ENCODE results near the gene TET3.

Gene TET3

GRCh38 chr2:74005786-74006185 is 21.1 kb downstream of the TET3 start:
- DNase-seq (ENCODE audit: low read depth) = no peak

- DNase-seq (ENCODE audit: low read depth) = no peak
Measured at GRCh38 chr2:74006459-74006858, 21.7 kb downstream of the TET3 start.

- no peak for DNase-seq (ENCODE audit: low read depth)
Measured at GRCh38 chr2:74007121-74007520, 22.4 kb downstream of the TET3 start.

GRCh38 chr2:74007711-74008110 is 23.0 kb downstream of the TET3 start:
- no peak for DNase-seq (ENCODE audit: low read depth)

- DNase-seq (ENCODE audit: low read depth) = no peak
Measured at GRCh38 chr2:74008761-74009395, 24.2 kb downstream of the TET3 start.

GRCh38 chr2:74009577-74009976 is 24.9 kb downstream of the TET3 start:
- DNase-seq (ENCODE audit: low read depth) = no peak

GRCh38 chr2:74010087-74010541 is 25.4 kb downstream of the TET3 start:
- DNase-seq (ENCODE audit: low read depth) = no peak

- DNase-seq (ENCODE audit: low read depth) = no peak
Measured at GRCh38 chr2:74011246-74011645, 26.5 kb downstream of the TET3 start.

GRCh38 chr2:74014813-74015212 is 30.1 kb downstream of the TET3 start:
- no peak for DNase-seq (ENCODE audit: low read depth)

GRCh38 chr2:74017223-74017622 is 32.5 kb downstream of the TET3 start:
- no peak for DNase-seq (ENCODE audit: low read depth)

- DNase-seq (ENCODE audit: low read depth) = no peak
Measured at GRCh38 chr2:74019516-74019915, 34.8 kb downstream of the TET3 start.

- no peak for DNase-seq (ENCODE audit: low read depth)
Measured at GRCh38 chr2:74020702-74021406, 36.1 kb downstream of the TET3 start.

- DNase-seq (ENCODE audit: low read depth) = no peak
Measured at GRCh38 chr2:74021407-74021755, 36.7 kb downstream of the TET3 start.

GRCh38 chr2:74024216-74024615 is 39.5 kb downstream of the TET3 start:
- no peak for DNase-seq (ENCODE audit: low read depth)

- DNase-seq (ENCODE audit: low read depth) = no peak
Measured at GRCh38 chr2:74025971-74026612, 41.4 kb downstream of the TET3 start.

- DNase-seq (ENCODE audit: low read depth) = no peak
Measured at GRCh38 chr2:74026687-74027241, 42.1 kb downstream of the TET3 start.

- no peak for DNase-seq (ENCODE audit: low read depth)
Measured at GRCh38 chr2:74027496-74027895, 42.8 kb downstream of the TET3 start.

GRCh38 chr2:74028290-74028689 is 43.6 kb downstream of the TET3 start:
- no peak for DNase-seq (ENCODE audit: low read depth)

GRCh38 chr2:74028741-74029140 is 44.0 kb downstream of the TET3 start:
- no peak for DNase-seq (ENCODE audit: low read depth)

GRCh38 chr2:74029714-74030397 is 45.1 kb downstream of the TET3 start:
- no peak for DNase-seq (ENCODE audit: low read depth)

GRCh38 chr2:74031221-74031620 is 46.5 kb downstream of the TET3 start:
- DNase-seq (ENCODE audit: low read depth) = no peak

- DNase-seq (ENCODE audit: low read depth) = no peak
Measured at GRCh38 chr2:74031959-74032287, 47.2 kb downstream of the TET3 start.

- DNase-seq (ENCODE audit: low read depth) = no peak
Measured at GRCh38 chr2:74033375-74033774, 48.7 kb downstream of the TET3 start.

Measured in T follicular helper cell (primary cell).